Measurements from ENCODE around the gene DBF4B.
A peak's percentile ranks its signal among the peaks of the same experiment; 100 is the strongest.

- TF ChIP-seq CTCF (IDR thresholded peaks at IDR 0.05) (peak; percentile 81), EZH2phosphoT487 (IDR thresholded peaks at IDR 0.05) (no peak)
Measured at GRCh38 chr17:44779211-44780025, 71.0 kb downstream of the DBF4B start.

Data from neural progenitor cell (in vitro differentiated cells).